SK-N-SH (cell line): ENCODE results near the gene PHF12. TPM values are rescaled to one million over a fixed set of nuclear protein-coding genes. Genes with fewer than 3 reads are reported as not detected.

Experiments used
- CTCF ChIA-PET: fragments of 300-600, 350-600 bp; formaldehyde crosslinking; extraction: SDS; loops from one replicate; lab custom pipeline; 2021; lab: Yijun Ruan, JAX
- POLR2A ChIA-PET: fragments of 350-600 bp; sonication (Branson Sonifier 250); formaldehyde crosslinking; extraction: SDS; loops from one replicate; lab custom pipeline; 2020; ENCODE audit warnings: antibody characterized with exemption, inconsistent platforms; lab: Yijun Ruan, JAX
- DNase-seq: peaks from one replicate; pipeline ENCODE4 v3.0.0; 2012
- H2AFZ ChIP-seq: fragments of 200-600 bp; sonication (generic); 2 replicates; pipeline ENCODE4 v1.8.1; 2016; ENCODE audit warnings: antibody characterized with exemption, mild to moderate bottlenecking, low read depth
- H3F3A ChIP-seq: fragments of 200-600 bp; sonication (generic); replicated peaks from 2 replicates; pipeline ENCODE3; 2016; ENCODE audit warnings: antibody characterized with exemption, mild to moderate bottlenecking; ENCODE audit not compliant: insufficient read depth
- H3K27ac ChIP-seq, 2 experiments: fragments of 200-500 bp in 1 of 2; fragments of 200-600 bp in 1 of 2; sonication (Bioruptor generic) in 1 of 2; sonication (generic), shearing (Covaris generic) in 1 of 2; 2 replicates each; pipeline versions ENCODE4 v1.5.1 to v1.6.1; 2014 to 2016; ENCODE audit warnings: low read depth in 2 of 2, inconsistent platforms in 1 of 2, low read length in 1 of 2, mild to moderate bottlenecking in 1 of 2, mixed read lengths in 1 of 2
- H3K27me3 ChIP-seq: fragments of 200-600 bp; sonication (generic), shearing (Covaris generic); 2 replicates; pipeline ENCODE4 v1.6.1; 2016; ENCODE audit warnings: mixed run types; ENCODE audit not compliant: insufficient read depth
- H3K36me3 ChIP-seq, 2 experiments: fragments of 200-500 bp in 1 of 2; fragments of 200-600 bp in 1 of 2; sonication (Bioruptor generic) in 1 of 2; sonication (generic) in 1 of 2; replicated peaks in 1 of 2; 2 replicates each; pipeline versions ENCODE3 to v1.5.1; 2014 to 2016; ENCODE audit warnings: low read length in 1 of 2, mild to moderate bottlenecking in 1 of 2; ENCODE audit not compliant: insufficient read depth in 2 of 2, control insufficient read depth in 1 of 2
- H3K4me1 ChIP-seq, 2 experiments: fragments of 200-500 bp in 1 of 2; fragments of 200-600 bp in 1 of 2; sonication (Bioruptor generic) in 1 of 2; sonication (generic), shearing (Covaris generic) in 1 of 2; 2 replicates each; pipeline versions ENCODE4 v1.5.1 to v1.6.1; 2014 to 2016; ENCODE audit warnings: low read depth in 1 of 2, low read length in 1 of 2, mixed run types in 1 of 2; ENCODE audit not compliant: insufficient read depth in 2 of 2, control insufficient read depth in 1 of 2
- H3K4me2 ChIP-seq: fragments of 200-600 bp; sonication (generic), shearing (Covaris generic); 2 replicates; pipeline ENCODE4 v1.6.1; 2017; ENCODE audit warnings: mixed run types
- H3K4me3 ChIP-seq, 2 experiments: fragments of 200-500 bp in 1 of 2; fragments of 200-600 bp in 1 of 2; sonication (Bioruptor generic) in 1 of 2; sonication (generic), shearing (Covaris generic) in 1 of 2; 2 replicates each; pipeline versions ENCODE4 v1.5.1 to v1.8.1; 2014 to 2016; ENCODE audit warnings: low read depth in 2 of 2, inconsistent platforms in 1 of 2, low read length in 1 of 2, mild to moderate bottlenecking in 1 of 2, mixed read lengths in 1 of 2, moderate library complexity in 1 of 2
- H3K79me2 ChIP-seq: fragments of 200-600 bp; sonication (generic); 2 replicates; pipeline ENCODE4 v1.8.1; 2017; ENCODE audit warnings: mild to moderate bottlenecking; ENCODE audit not compliant: insufficient read depth
- H3K9ac ChIP-seq: fragments of 200-600 bp; sonication (generic); 2 replicates; pipeline ENCODE4 v1.6.1; 2017; ENCODE audit warnings: mixed run types
- H3K9me2 ChIP-seq: fragments of 200-600 bp; sonication (generic); 2 replicates; pipeline ENCODE4 v1.6.1; 2017; ENCODE audit warnings: mixed run types
- H3K9me3 ChIP-seq: fragments of 200-600 bp; sonication (generic); 2 replicates; pipeline ENCODE4 v1.6.1; 2017; ENCODE audit warnings: mixed run types, mild to moderate bottlenecking, moderate library complexity
- H4K20me1 ChIP-seq: fragments of 200-600 bp; sonication (generic); 2 replicates; pipeline ENCODE4 v1.6.1; 2017; ENCODE audit warnings: mild to moderate bottlenecking, mixed run types; ENCODE audit not compliant: insufficient read depth
- ELF1 ChIP-seq: IDR thresholded peaks from 2 replicates; pipeline ENCODE4 v1.4.0; 2012
- EP300 ChIP-seq, 2 experiments: IDR thresholded peaks; 2 replicates each; pipeline versions ENCODE4 v1.4.0 to v1.6.1; 2012; ENCODE audit warnings: borderline replicate concordance in 1 of 2, low read depth in 1 of 2, low read length in 1 of 2
- EZH2phosphoT487 ChIP-seq: fragments of 200-600 bp; sonication (generic); IDR thresholded peaks from 2 replicates; pipeline ENCODE4 v1.6.1; 2017; ENCODE audit warnings: low read depth, mixed run types, mild to moderate bottlenecking, antibody characterized with exemption, moderate library complexity, borderline replicate concordance
- FOSL2 ChIP-seq: IDR thresholded peaks from 2 replicates; pipeline ENCODE4 v1.4.0; 2012; ENCODE audit warnings: low read depth, mild to moderate bottlenecking, moderate library complexity, borderline replicate concordance
- FOXJ3 ChIP-seq: sonication (generic); formaldehyde crosslinking; IDR thresholded peaks from 2 replicates; pipeline ENCODE4 v1.5.1; 2020; ENCODE audit warnings: mild to moderate bottlenecking, missing genetic modification reagents
- FOXM1 ChIP-seq: IDR thresholded peaks from 2 replicates; pipeline ENCODE4 v1.4.0; 2012; ENCODE audit warnings: low read depth, mild to moderate bottlenecking
- GABPA ChIP-seq: IDR thresholded peaks from 2 replicates; pipeline ENCODE4 v1.4.0; 2012; ENCODE audit warnings: low read depth, mild to moderate bottlenecking
- JUND ChIP-seq: IDR thresholded peaks from 2 replicates; pipeline ENCODE4 v1.4.0; 2012
- MXI1 ChIP-seq: IDR thresholded peaks from 2 replicates; pipeline ENCODE4 v1.6.1; 2012; ENCODE audit warnings: mild to moderate bottlenecking, low read depth, low read length, improper control_type of control experiment
- NFIC ChIP-seq: IDR thresholded peaks from 2 replicates; pipeline ENCODE4 v1.4.0; 2012; ENCODE audit warnings: borderline replicate concordance
- NRF1 ChIP-seq: IDR thresholded peaks from 2 replicates; pipeline ENCODE4 v1.6.1; 2012; ENCODE audit warnings: low read depth, mild to moderate bottlenecking, low read length
- RAD21 ChIP-seq: IDR thresholded peaks from 2 replicates; pipeline ENCODE4 v1.6.1; 2012; ENCODE audit warnings: mild to moderate bottlenecking, low read length
- RCOR1 ChIP-seq: fragments of 150-350 bp; IDR thresholded peaks from 2 replicates; pipeline ENCODE4 v1.6.1; 2017; ENCODE audit warnings: antibody characterized with exemption, low read length
- RFX5 ChIP-seq: IDR thresholded peaks from 2 replicates; pipeline ENCODE4 v1.6.1; 2012; ENCODE audit warnings: mild to moderate bottlenecking, improper control_type of control experiment, low read length
- SIN3A ChIP-seq: IDR thresholded peaks from 2 replicates; pipeline ENCODE4 v1.6.1; 2012; ENCODE audit warnings: low read depth, mild to moderate bottlenecking, low read length, moderate library complexity, borderline replicate concordance
- SMC3 ChIP-seq: IDR thresholded peaks from 2 replicates; pipeline ENCODE4 v1.6.1; 2012; ENCODE audit warnings: low read depth, low read length, improper control_type of control experiment
- TCF12 ChIP-seq: IDR thresholded peaks from 2 replicates; pipeline ENCODE4 v1.4.0; 2012
- TEAD4 ChIP-seq: IDR thresholded peaks from 2 replicates; pipeline ENCODE4 v1.4.0; 2012; ENCODE audit warnings: mild to moderate bottlenecking, borderline replicate concordance; ENCODE audit not compliant: insufficient read depth
- YY1 ChIP-seq: IDR thresholded peaks from 2 replicates; pipeline ENCODE4 v1.4.0; 2012; ENCODE audit warnings: low read depth, mild to moderate bottlenecking
- WGBS: methylation state at CpG from one replicate; pipeline ENCODE4 v1.1.6; 2017; ENCODE audit warnings: low lambda C conversion rate; 5-methylcytosine and 5-hydroxymethylcytosine counted together
- polyA plus RNA-seq, 3 experiments: library from polyadenylated mRNA; depleted of rRNA; stranded (reverse); fragments of >200 nt; gene quantifications; 2 replicates each; pipeline ENCODE4 v1.2.3, GENCODE V29; 2012
- TF ChIP-seq, protein P1 (sequence below): fragments of 200-600 bp; sonication (generic); IDR thresholded peaks from 2 replicates; pipeline ENCODE4 v1.6.1; 2017; ENCODE audit warnings: antibody characterized with exemption, mild to moderate bottlenecking, moderate library complexity
- TF ChIP-seq, protein P2 (sequence below): fragments of 150-350 bp; IDR thresholded peaks from 2 replicates; pipeline ENCODE4 v1.6.1; 2016; ENCODE audit warnings: mild to moderate bottlenecking, low read depth, low read length
- TF ChIP-seq, protein P3 (sequence below): IDR thresholded peaks from 2 replicates; pipeline ENCODE4; 2012

Gene PHF12
- polyA plus RNA-seq, 1 of the 3 experiments (the other 2 are of a cell fraction), result 24.0 TPM

DNA sequence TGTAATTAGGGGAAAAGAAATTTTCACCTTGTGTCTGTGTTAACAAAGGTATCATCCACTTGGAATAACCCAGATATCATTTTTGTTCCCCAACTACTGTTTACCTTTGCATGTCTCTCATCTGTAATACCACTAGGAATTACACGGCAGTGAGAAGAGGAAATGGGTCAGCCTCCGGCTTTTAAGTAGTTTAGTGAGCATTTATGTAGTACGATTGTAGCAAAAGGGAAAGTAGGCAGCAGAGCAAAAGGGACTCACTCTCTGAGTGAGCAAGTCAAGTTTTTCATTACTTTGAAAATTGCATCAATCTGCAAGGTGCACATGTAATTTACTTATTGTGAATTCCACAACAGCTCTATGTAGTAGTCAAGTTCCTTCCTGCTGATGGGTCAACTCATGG lies 11.2 kb downstream of the PHF12 start:
- H3K9ac ChIP-seq, result no peak overlapping the region
- H3K4me3 ChIP-seq, result no peak overlapping the region
- peaks cover 78% of the 10 kb centered on the region for H4K20me1 ChIP-seq
- H3K79me2 ChIP-seq, result peaks cover 100% of the 10 kb centered on the region
- H3K27ac ChIP-seq, result no peak overlapping the region
- no peak for TF ChIP-seq EZH2phosphoT487
- no peak for TF ChIP-seq RCOR1
- no peak for TF ChIP-seq NFIC
- no peak for TF ChIP-seq GABPA
- TF ChIP-seq, protein P1, sequence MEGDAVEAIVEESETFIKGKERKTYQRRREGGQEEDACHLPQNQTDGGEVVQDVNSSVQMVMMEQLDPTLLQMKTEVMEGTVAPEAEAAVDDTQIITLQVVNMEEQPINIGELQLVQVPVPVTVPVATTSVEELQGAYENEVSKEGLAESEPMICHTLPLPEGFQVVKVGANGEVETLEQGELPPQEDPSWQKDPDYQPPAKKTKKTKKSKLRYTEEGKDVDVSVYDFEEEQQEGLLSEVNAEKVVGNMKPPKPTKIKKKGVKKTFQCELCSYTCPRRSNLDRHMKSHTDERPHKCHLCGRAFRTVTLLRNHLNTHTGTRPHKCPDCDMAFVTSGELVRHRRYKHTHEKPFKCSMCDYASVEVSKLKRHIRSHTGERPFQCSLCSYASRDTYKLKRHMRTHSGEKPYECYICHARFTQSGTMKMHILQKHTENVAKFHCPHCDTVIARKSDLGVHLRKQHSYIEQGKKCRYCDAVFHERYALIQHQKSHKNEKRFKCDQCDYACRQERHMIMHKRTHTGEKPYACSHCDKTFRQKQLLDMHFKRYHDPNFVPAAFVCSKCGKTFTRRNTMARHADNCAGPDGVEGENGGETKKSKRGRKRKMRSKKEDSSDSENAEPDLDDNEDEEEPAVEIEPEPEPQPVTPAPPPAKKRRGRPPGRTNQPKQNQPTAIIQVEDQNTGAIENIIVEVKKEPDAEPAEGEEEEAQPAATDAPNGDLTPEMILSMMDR, result no peak
- no peak for TF ChIP-seq FOXJ3 (CRISPR knock-in tag)
- TF ChIP-seq FOSL2, result no peak
- no peak for TF ChIP-seq RAD21
- no peak for TF ChIP-seq ELF1
- no peak for TF ChIP-seq SMC3
- TF ChIP-seq NRF1, result no peak
- TF ChIP-seq TEAD4, result no peak
- TF ChIP-seq, protein P2, sequence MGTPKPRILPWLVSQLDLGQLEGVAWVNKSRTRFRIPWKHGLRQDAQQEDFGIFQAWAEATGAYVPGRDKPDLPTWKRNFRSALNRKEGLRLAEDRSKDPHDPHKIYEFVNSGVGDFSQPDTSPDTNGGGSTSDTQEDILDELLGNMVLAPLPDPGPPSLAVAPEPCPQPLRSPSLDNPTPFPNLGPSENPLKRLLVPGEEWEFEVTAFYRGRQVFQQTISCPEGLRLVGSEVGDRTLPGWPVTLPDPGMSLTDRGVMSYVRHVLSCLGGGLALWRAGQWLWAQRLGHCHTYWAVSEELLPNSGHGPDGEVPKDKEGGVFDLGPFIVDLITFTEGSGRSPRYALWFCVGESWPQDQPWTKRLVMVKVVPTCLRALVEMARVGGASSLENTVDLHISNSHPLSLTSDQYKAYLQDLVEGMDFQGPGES, result no peak
- ChIA-PET CTCF (interaction anchor here (0.6 to 2.1 kb wide), 6 partner anchors 10 to 1911 kb away, joined by 3 to 8 read pairs (median 4); no protein-coding TSS in a partner anchor), POLR2A (no interaction called here)
- H3K36me3 ChIP-seq, result peaks cover 24 to 31% of the 10 kb centered on the region in 2 experiments
- DNase-seq, result no peak
- H3K9me2 ChIP-seq, result no peaks in the 10 kb centered on the region
- peaks cover 0 to 26% of the 10 kb centered on the region in 2 experiments; a peak in 2 of 4 replicates for H3K4me1 ChIP-seq
- H3K27me3 ChIP-seq, result no peaks in the 10 kb centered on the region
- H3F3A ChIP-seq, result peaks cover 13% of the 10 kb centered on the region
- H3K4me2 ChIP-seq, result no peak overlapping the region
- H2AFZ ChIP-seq, result no peak overlapping the region
- H3K9me3 ChIP-seq, result no peaks in the 10 kb centered on the region
- 83% methylated on average over 3 of the region's 3 CpGs for whole genome bisulfite sequencing

DNA sequence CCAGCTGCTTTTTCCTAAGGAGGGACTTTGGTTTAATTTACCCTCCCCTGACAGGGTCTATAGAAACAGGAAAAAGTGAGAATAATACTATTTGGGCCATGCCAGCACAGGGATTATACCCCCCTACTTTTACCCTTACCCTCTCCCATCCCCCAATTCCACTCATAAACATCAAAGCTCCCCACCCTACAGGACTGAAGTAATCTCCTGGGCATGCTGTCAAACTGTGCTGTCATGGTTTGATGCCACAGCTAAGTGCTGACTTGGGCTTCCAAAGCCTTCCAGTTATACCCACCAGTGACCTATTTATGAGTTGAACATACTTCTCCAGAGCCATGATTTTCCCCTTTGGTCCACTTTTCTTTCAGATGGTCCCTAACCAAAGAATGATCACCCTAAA lies 12.8 kb downstream of the PHF12 start:
- Histone ChIP-seq H3K9ac (no peak overlapping the region), H3K9me3 (no peaks in the 10 kb centered on the region), H3K27ac (no peak overlapping the region), H3F3A (no peaks in the 10 kb centered on the region), H3K4me3 (no peak overlapping the region), H3K36me3 (peaks cover 22% of the 10 kb centered on the region in 2 experiments), H3K4me1 (peaks cover 0 to 26% of the 10 kb centered on the region in 2 experiments; a peak in 2 of 4 replicates), H3K9me2 (no peaks in the 10 kb centered on the region), H4K20me1 (peaks cover 84% of the 10 kb centered on the region), H2AFZ (no peak overlapping the region), H3K27me3 (no peaks in the 10 kb centered on the region), H3K4me2 (no peak overlapping the region), H3K79me2 (peaks cover 100% of the 10 kb centered on the region)
- ChIA-PET CTCF (interaction anchor here (1.3 to 3.2 kb wide), 6 partner anchors 11 to 186 kb away, joined by 3 to 14 read pairs (median 4); no protein-coding TSS in a partner anchor), POLR2A (no interaction called here)
- no peak for DNase-seq
- TF ChIP-seq FOXM1 (no peak), TCF12 (no peak), RCOR1 (no peak), MXI1 (no peak), JUND (no peak), GABPA (no peak), RFX5 (no peak), SIN3A (no peak), TEAD4 (no peak), YY1 (no peak), EP300 (IDR thresholded peaks at IDR 0.05; ENCODE audit: borderline replicate concordance in 1 of 2, low read depth in 1 of 2, low read length in 1 of 2) (no peak), EZH2phosphoT487 (no peak)
- TF ChIP-seq, protein P1, result no peak
- TF ChIP-seq, protein P2, result no peak
- TF ChIP-seq, protein P3, sequence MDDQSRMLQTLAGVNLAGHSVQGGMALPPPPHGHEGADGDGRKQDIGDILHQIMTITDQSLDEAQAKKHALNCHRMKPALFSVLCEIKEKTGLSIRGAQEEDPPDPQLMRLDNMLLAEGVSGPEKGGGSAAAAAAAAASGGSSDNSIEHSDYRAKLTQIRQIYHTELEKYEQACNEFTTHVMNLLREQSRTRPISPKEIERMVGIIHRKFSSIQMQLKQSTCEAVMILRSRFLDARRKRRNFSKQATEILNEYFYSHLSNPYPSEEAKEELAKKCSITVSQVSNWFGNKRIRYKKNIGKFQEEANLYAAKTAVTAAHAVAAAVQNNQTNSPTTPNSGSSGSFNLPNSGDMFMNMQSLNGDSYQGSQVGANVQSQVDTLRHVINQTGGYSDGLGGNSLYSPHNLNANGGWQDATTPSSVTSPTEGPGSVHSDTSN, result no peak
